Tibial nerve (tissue), 4 donors: ENCODE results near the gene CERS6. TPM values are rescaled to one million over a fixed set of nuclear protein-coding genes. Genes with fewer than 3 reads are reported as not detected.

Experiments used
- DNase-seq, 2 donors: peaks; one replicate each; pipeline ENCODE4 v3.0.0-alpha.2; 2019; ENCODE audit warnings: low spot score in 2 of 2
- H3K27ac ChIP-seq, 4 donors: fragments of 200-600 bp; sonication (generic) in 3 of 4; one replicate each; pipeline ENCODE4 v1.5.1; 2017 to 2019; ENCODE audit warnings: mild to moderate bottlenecking in 1 of 4
- H3K27me3 ChIP-seq, 2 donors: fragments of 200-600 bp; sonication (generic) in 1 of 2; one replicate each; pipeline versions ENCODE4 v1.5.1 to v1.6.0; 2017 to 2019
- H3K36me3 ChIP-seq, 3 donors: fragments of 200-600 bp; sonication (generic); one replicate each; pipeline ENCODE4 v1.5.1; 2018 to 2019
- H3K4me1 ChIP-seq, 4 donors: fragments of 200-600 bp; sonication (generic) in 3 of 4; one replicate each; pipeline ENCODE4 v1.5.1; 2017 to 2019
- H3K4me3 ChIP-seq, 4 donors: fragments of 200-600 bp; sonication (generic) in 3 of 4; one replicate each; pipeline ENCODE4 v1.5.1; 2017 to 2019; ENCODE audit warnings: mild to moderate bottlenecking in 1 of 4, moderate library complexity in 1 of 4
- H3K9me3 ChIP-seq, 4 donors: fragments of 200-600 bp; sonication (generic) in 3 of 4; one replicate each; pipeline ENCODE4 v1.5.1; 2017 to 2019
- EP300 ChIP-seq, 2 donors: sonication (generic); formaldehyde crosslinking; IDR thresholded peaks; one replicate each; pipeline ENCODE4 v1.6.1; 2017; ENCODE audit warnings: antibody characterized with exemption in 2 of 2, mild to moderate bottlenecking in 1 of 2
- POLR2A ChIP-seq, 2 donors: fragments of 450-650 bp; IDR thresholded peaks; one replicate each; pipeline ENCODE4 v1.6.1; 2017; ENCODE audit warnings: antibody characterized with exemption in 2 of 2, mild to moderate bottlenecking in 2 of 2, moderate library complexity in 2 of 2
- WGBS, 2 donors: methylation state at CpG; one replicate each; pipeline ENCODE4 v1.1.5; 2018; 5-methylcytosine and 5-hydroxymethylcytosine counted together
- total RNA-seq, 4 donors: library from RNA; depleted of rRNA; stranded (reverse); fragments of >200 nt; gene quantifications; one replicate each; pipeline ENCODE4 v1.1.0, GENCODE V29; 2016
- TF ChIP-seq, protein P1 (sequence below), 5 experiments: fragments of 200-600 bp in 3 of 5; fragments of 450-650 bp in 2 of 5; sonication (generic) in 3 of 5; IDR thresholded peaks; one replicate each; pipeline ENCODE4 v1.5.1; 2016 to 2019; ENCODE audit warnings: antibody characterized with exemption in 5 of 5, mild to moderate bottlenecking in 3 of 5, moderate library complexity in 2 of 5

Gene CERS6
- total RNA-seq, 4 donors from 2014 or later = 37.7 to 38.7 (median 37.8) TPM

- TF ChIP-seq, protein P1, sequence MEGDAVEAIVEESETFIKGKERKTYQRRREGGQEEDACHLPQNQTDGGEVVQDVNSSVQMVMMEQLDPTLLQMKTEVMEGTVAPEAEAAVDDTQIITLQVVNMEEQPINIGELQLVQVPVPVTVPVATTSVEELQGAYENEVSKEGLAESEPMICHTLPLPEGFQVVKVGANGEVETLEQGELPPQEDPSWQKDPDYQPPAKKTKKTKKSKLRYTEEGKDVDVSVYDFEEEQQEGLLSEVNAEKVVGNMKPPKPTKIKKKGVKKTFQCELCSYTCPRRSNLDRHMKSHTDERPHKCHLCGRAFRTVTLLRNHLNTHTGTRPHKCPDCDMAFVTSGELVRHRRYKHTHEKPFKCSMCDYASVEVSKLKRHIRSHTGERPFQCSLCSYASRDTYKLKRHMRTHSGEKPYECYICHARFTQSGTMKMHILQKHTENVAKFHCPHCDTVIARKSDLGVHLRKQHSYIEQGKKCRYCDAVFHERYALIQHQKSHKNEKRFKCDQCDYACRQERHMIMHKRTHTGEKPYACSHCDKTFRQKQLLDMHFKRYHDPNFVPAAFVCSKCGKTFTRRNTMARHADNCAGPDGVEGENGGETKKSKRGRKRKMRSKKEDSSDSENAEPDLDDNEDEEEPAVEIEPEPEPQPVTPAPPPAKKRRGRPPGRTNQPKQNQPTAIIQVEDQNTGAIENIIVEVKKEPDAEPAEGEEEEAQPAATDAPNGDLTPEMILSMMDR (IDR thresholded peaks at IDR 0.05) = no peak
- TF ChIP-seq POLR2A (IDR thresholded peaks at IDR 0.05) (no peak), EP300 (IDR thresholded peaks at IDR 0.05) (no peak)
- H3K36me3 ChIP-seq = peaks cover 0 to 6% (median 0%) of the 10 kb centered on the region in 3 donors
- H3K4me1 ChIP-seq = peaks cover 0 to 15% (median 7%) of the 10 kb centered on the region in 4 donors
- H3K4me3 ChIP-seq = no peak overlapping the region
- 94% methylated on average over 6 to 7 of the region's 7 CpGs for WGBS, 2 donors
- DNase-seq = no peak
- H3K9me3 ChIP-seq = peaks cover 0 to 11% (median 0%) of the 10 kb centered on the region in 4 donors
- no peaks in the 10 kb centered on the region for H3K27me3 ChIP-seq
- H3K27ac ChIP-seq = no peak overlapping the region
These were observed 78.9 kb downstream of the CERS6 start for GRCh38 chr2:168534926-168535325.

DNA sequence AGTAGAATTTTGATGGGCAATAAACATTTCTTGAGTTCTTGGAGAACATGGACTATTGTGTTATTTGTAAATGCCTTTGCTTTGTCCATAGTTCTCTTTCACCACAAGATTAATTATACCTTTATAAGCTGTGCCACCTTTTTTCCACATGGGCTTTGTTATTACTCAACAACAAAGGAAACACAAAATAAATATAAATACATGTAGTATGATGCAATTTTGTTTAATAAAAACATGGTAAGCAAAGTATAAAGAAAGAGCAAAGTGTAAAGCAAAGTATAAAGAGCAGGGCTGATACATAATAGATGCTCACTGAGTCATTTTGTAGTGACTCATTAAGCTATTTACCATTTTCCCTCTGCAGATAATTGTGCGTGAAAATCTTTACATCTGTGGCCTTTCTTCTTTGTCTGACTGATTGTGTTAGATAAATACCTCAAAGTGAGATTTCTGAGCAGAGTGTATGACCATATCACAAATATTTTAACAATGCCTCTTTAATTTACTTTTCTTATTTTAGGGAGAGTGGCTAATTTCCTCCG, 80.9 kb downstream of the CERS6 start:
- peaks cover 0 to 23% (median 3%) of the 10 kb centered on the region in 4 donors for H3K9me3 ChIP-seq
- DNase-seq = no peak
- no peak overlapping the region for H3K27ac ChIP-seq
- no peaks in the 10 kb centered on the region for H3K27me3 ChIP-seq
- TF ChIP-seq, protein P1 (IDR thresholded peaks at IDR 0.05) = no peak
- TF ChIP-seq EP300 (IDR thresholded peaks at IDR 0.05) (no peak), POLR2A (IDR thresholded peaks at IDR 0.05) (no peak)
- no peak overlapping the region for H3K4me3 ChIP-seq
- 73 to 76% methylated on average over 2 of the region's 2 CpGs for WGBS, 2 donors
- peaks cover 0 to 10% (median 0%) of the 10 kb centered on the region in 3 donors for H3K36me3 ChIP-seq
- H3K4me1 ChIP-seq = no peaks in the 10 kb centered on the region

GRCh38 chr2:168538133-168538532, 82.1 kb downstream of the CERS6 start:
- H3K4me1 ChIP-seq = no peaks in the 10 kb centered on the region
- 93 to 94% methylated on average over 1 of the region's 1 CpG for WGBS, 2 donors
- no peaks in the 10 kb centered on the region for H3K27me3 ChIP-seq
- H3K36me3 ChIP-seq = peaks cover 0 to 10% (median 0%) of the 10 kb centered on the region in 3 donors
- no peak overlapping the region for H3K27ac ChIP-seq
- H3K4me3 ChIP-seq = no peak overlapping the region
- peaks cover 0 to 23% (median 3%) of the 10 kb centered on the region in 4 donors for H3K9me3 ChIP-seq
- no peak for DNase-seq
- TF ChIP-seq POLR2A (IDR thresholded peaks at IDR 0.05) = no peak
- TF ChIP-seq, protein P1 (IDR thresholded peaks at IDR 0.05) = no peak

GRCh38 chr2:168538534-168538933, 82.5 kb downstream of the CERS6 start:
- H3K4me1 ChIP-seq = no peaks in the 10 kb centered on the region
- no peak overlapping the region for H3K4me3 ChIP-seq
- DNase-seq = no peak
- H3K27ac ChIP-seq = no peak overlapping the region
- no peaks in the 10 kb centered on the region for H3K27me3 ChIP-seq
- TF ChIP-seq, protein P1 (IDR thresholded peaks at IDR 0.05) = no peak
- TF ChIP-seq POLR2A (IDR thresholded peaks at IDR 0.05) (no peak), EP300 (IDR thresholded peaks at IDR 0.05) (no peak)
- H3K36me3 ChIP-seq = peaks cover 0 to 10% (median 0%) of the 10 kb centered on the region in 3 donors
- H3K9me3 ChIP-seq = peaks cover 0 to 23% (median 3%) of the 10 kb centered on the region in 4 donors
- WGBS, 2 donors = 93 to 98% methylated on average over 2 of the region's 2 CpGs

- H3K4me3 ChIP-seq = no peak overlapping the region
- TF ChIP-seq EP300 (IDR thresholded peaks at IDR 0.05) (no peak), POLR2A (IDR thresholded peaks at IDR 0.05) (no peak)
- TF ChIP-seq, protein P1 (IDR thresholded peaks at IDR 0.05) = no peak
- DNase-seq = no peak
- H3K9me3 ChIP-seq = peaks cover 0 to 23% (median 3%) of the 10 kb centered on the region in 4 donors
- H3K36me3 ChIP-seq = peaks cover 0 to 10% (median 0%) of the 10 kb centered on the region in 3 donors
- no peak overlapping the region for H3K27ac ChIP-seq
- no peaks in the 10 kb centered on the region for H3K4me1 ChIP-seq
- H3K27me3 ChIP-seq = no peaks in the 10 kb centered on the region
- WGBS, 2 donors = 94 to 96% methylated on average over 1 of the region's 1 CpG
These were observed 83.9 kb downstream of the CERS6 start for GRCh38 chr2:168539945-168540344.
